KOPT-K1 (cell line): ENCODE results near the gene AFF1.

ENCODE experiments used
- H3K27ac ChIP-seq: fragments of 200-600 bp; sonication (generic); 2 replicates; pipeline ENCODE4 v1.5.1; 2016; ENCODE audit warnings: antibody characterized with exemption, mild to moderate bottlenecking, low read depth, low read length; ENCODE audit not compliant: poor library complexity, severe bottlenecking
- H3K36me3 ChIP-seq: fragments of 200-600 bp; sonication (generic); 2 replicates; pipeline ENCODE4 v1.5.1; 2017; ENCODE audit warnings: antibody characterized with exemption, mild to moderate bottlenecking, low read length, moderate library complexity; ENCODE audit not compliant: insufficient read depth
- H3K9me3 ChIP-seq: fragments of 200-600 bp; sonication (generic); 2 replicates; pipeline ENCODE4 v1.5.1; 2017; ENCODE audit warnings: antibody characterized with exemption, low read length, mild to moderate bottlenecking; ENCODE audit not compliant: insufficient read depth, poor library complexity, severe bottlenecking

AFF1 gene

GRCh38 chr4:87152310-87153041 is 217.7 kb downstream of the AFF1 start:
- H3K36me3 ChIP-seq, result no peaks in the 10 kb centered on the region
- no peaks in the 10 kb centered on the region for H3K9me3 ChIP-seq
- no peak overlapping the region for H3K27ac ChIP-seq

GRCh38 chr4:87153078-87153870 is 218.5 kb downstream of the AFF1 start:
- Histone ChIP-seq H3K9me3 (no peaks in the 10 kb centered on the region), H3K36me3 (no peaks in the 10 kb centered on the region), H3K27ac (no peak overlapping the region)

- Histone ChIP-seq H3K36me3 (peaks cover 66% of the 10 kb centered on the region), H3K9me3 (no peaks in the 10 kb centered on the region), H3K27ac (no peak overlapping the region)
These were observed 231.1 kb downstream of the AFF1 start for GRCh38 chr4:87165892-87166291.

GRCh38 chr4:87166296-87166854 is 231.6 kb downstream of the AFF1 start:
- H3K36me3 ChIP-seq, result peaks cover 66% of the 10 kb centered on the region
- no peaks in the 10 kb centered on the region for H3K9me3 ChIP-seq
- no peak overlapping the region for H3K27ac ChIP-seq

- no peaks in the 10 kb centered on the region for H3K9me3 ChIP-seq
- no peak overlapping the region for H3K27ac ChIP-seq
- peaks cover 37% of the 10 kb centered on the region for H3K36me3 ChIP-seq
These were observed 237.1 kb downstream of the AFF1 start for GRCh38 chr4:87171944-87172343.

- Histone ChIP-seq H3K27ac (no peak overlapping the region), H3K9me3 (no peaks in the 10 kb centered on the region), H3K36me3 (peaks cover 14% of the 10 kb centered on the region)
These were observed 239.9 kb downstream of the AFF1 start for GRCh38 chr4:87174672-87175071.

GRCh38 chr4:87179751-87180150 is 244.9 kb downstream of the AFF1 start:
- no peak overlapping the region for H3K27ac ChIP-seq
- H3K36me3 ChIP-seq, result peaks cover 6% of the 10 kb centered on the region
- H3K9me3 ChIP-seq, result no peaks in the 10 kb centered on the region

GRCh38 chr4:87180767-87181166 is 246.0 kb downstream of the AFF1 start:
- Histone ChIP-seq H3K27ac (no peak overlapping the region), H3K9me3 (no peaks in the 10 kb centered on the region), H3K36me3 (peaks cover under 1% of the 10 kb centered on the region)

- H3K27ac ChIP-seq, result no peak overlapping the region
- H3K9me3 ChIP-seq, result no peaks in the 10 kb centered on the region
- no peaks in the 10 kb centered on the region for H3K36me3 ChIP-seq
These were observed 250.5 kb downstream of the AFF1 start for GRCh38 chr4:87185146-87185870.

GRCh38 chr4:87188048-87188447 is 253.2 kb downstream of the AFF1 start:
- no peaks in the 10 kb centered on the region for H3K9me3 ChIP-seq
- H3K36me3 ChIP-seq, result no peaks in the 10 kb centered on the region

GRCh38 chr4:87188932-87189331 is 254.1 kb downstream of the AFF1 start:
- Histone ChIP-seq H3K36me3 (no peaks in the 10 kb centered on the region), H3K9me3 (no peaks in the 10 kb centered on the region), H3K27ac (no peak overlapping the region)

More at GRCh38 chr4:87188048-87188447, 253.2 kb downstream of the AFF1 start:
- no peak overlapping the region for H3K27ac ChIP-seq
